Measurements from ENCODE around the gene TNS4. TPM values are rescaled to one million over a fixed set of nuclear protein-coding genes. Genes with fewer than 3 reads are reported as not detected.

The TNS4 gene
- total and polyA plus RNA-seq, 7 donors, result 1.2 to 6.9 (median 1.8) TPM; not detected in 4

DNA sequence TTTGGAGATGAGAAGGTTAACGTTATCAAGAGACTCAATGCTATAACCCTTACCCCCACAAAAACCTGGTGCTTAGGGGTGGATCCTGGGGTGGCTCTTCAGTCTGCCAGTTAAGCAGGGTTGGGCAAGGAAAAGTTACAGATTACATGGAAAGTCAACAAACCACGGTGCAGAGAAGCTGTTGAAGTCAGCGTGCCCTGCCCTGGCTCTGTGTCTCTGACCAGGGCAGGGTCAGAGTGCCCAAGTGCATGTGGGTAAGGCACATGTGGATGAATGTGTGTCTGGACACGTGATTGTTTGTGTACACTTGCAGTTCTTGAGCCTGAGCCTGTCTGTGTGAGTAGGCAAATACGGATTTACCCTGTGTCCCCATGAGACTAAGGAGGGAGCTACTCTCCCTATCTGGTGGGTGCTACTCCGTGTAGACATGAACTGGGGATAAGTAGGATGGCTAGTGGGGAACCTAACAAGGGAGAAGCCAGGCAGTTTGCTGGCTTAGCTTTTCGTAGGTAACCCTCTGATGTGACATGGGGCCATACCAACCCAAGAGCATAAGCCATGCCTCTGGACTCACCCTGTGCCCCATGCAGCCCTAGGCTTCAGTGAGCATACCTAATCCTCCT lies 52.7 kb downstream of the TNS4 start:
- H3K9me3 ChIP-seq, result no peaks in the 10 kb centered on the region
- peak overlapping the region in 3 of 4 donors; percentile 70 to 93 (median 89) for H3K4me3 ChIP-seq
- intact Hi-C loops (cut with DNase I), result no loop called here
- H3K27me3 ChIP-seq, result no peaks in the 10 kb centered on the region
- 11 to 48% methylated on average over 7 of the region's 7 CpGs for WGBS, 2 donors
- TF ChIP-seq POLR2AphosphoS5 (IDR thresholded peaks at IDR 0.05) (peak in 3 of 4 donors; percentile 39 to 69 (median 63)), POLR2A (IDR thresholded peaks at IDR 0.05) (peak in 1 of 2 donors; percentile 17), EP300 (IDR thresholded peaks at IDR 0.05) (no peak)
- TF ChIP-seq, protein P1, sequence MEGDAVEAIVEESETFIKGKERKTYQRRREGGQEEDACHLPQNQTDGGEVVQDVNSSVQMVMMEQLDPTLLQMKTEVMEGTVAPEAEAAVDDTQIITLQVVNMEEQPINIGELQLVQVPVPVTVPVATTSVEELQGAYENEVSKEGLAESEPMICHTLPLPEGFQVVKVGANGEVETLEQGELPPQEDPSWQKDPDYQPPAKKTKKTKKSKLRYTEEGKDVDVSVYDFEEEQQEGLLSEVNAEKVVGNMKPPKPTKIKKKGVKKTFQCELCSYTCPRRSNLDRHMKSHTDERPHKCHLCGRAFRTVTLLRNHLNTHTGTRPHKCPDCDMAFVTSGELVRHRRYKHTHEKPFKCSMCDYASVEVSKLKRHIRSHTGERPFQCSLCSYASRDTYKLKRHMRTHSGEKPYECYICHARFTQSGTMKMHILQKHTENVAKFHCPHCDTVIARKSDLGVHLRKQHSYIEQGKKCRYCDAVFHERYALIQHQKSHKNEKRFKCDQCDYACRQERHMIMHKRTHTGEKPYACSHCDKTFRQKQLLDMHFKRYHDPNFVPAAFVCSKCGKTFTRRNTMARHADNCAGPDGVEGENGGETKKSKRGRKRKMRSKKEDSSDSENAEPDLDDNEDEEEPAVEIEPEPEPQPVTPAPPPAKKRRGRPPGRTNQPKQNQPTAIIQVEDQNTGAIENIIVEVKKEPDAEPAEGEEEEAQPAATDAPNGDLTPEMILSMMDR (IDR thresholded peaks at IDR 0.05), result no peak
- peak overlapping the region; percentile 93 to 99 (median 95) for H3K27ac ChIP-seq
- peaks cover 11 to 19% (median 12%) of the 10 kb centered on the region in 4 donors for H3K36me3 ChIP-seq
- DNase-seq, result no peak
- H3K4me1 ChIP-seq, result peaks cover 0 to 84% (median 80%) of the 10 kb centered on the region in 4 donors

- peak; percentile 82 for DNase-seq
- Histone ChIP-seq H3K27me3 (no peaks in the 10 kb centered on the region), H3K4me3 (peak overlapping the region in 3 of 4 donors; percentile 70 to 93 (median 89)), H3K4me1 (peaks cover 0 to 79% (median 74%) of the 10 kb centered on the region in 4 donors), H3K36me3 (peaks cover 5 to 14% (median 7%) of the 10 kb centered on the region in 4 donors), H3K9me3 (no peaks in the 10 kb centered on the region), H3K27ac (peak overlapping the region; percentile 93 to 99 (median 95))
- intact Hi-C loops (cut with DNase I), result no loop called here
- WGBS, 2 donors, result 5 to 10% methylated on average over 8 of the region's 8 CpGs
- TF ChIP-seq POLR2A (IDR thresholded peaks at IDR 0.05), result no peak
- TF ChIP-seq EP300 (IDR thresholded peaks at IDR 0.05), result no peak
- TF ChIP-seq, protein P1 (IDR thresholded peaks at IDR 0.05), result no peak
- TF ChIP-seq POLR2AphosphoS5 (IDR thresholded peaks at IDR 0.05), result peak in 1 of 4 donors; percentile 6
Measured at GRCh38 chr17:40448213-40448638, 53.2 kb downstream of the TNS4 start.

DNA sequence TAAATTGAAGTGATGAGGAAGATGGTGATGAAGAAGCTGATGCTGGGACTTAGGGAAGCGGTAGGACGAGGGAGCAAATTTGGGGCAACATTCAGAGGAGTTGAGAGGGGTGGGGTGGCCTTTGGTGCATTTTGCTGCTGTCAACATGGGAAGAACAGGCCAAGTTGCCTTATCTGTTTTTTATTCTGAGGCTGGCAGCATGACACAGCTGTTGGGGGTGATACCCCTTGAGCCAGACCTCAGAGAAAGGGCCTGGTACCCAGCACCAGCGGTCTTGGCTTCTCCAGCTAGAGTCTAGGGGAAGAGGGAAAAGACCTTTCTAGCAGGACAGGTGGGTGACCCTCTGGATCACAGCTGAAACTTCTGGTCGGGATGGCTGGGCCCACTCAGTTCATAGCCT lies 53.6 kb downstream of the TNS4 start:
- Histone ChIP-seq H3K27me3 (no peaks in the 10 kb centered on the region), H3K4me3 (peak overlapping the region in 3 of 4 donors; percentile 70 to 93 (median 89))
- intact Hi-C loops (cut with DNase I), result no loop called here

DNA sequence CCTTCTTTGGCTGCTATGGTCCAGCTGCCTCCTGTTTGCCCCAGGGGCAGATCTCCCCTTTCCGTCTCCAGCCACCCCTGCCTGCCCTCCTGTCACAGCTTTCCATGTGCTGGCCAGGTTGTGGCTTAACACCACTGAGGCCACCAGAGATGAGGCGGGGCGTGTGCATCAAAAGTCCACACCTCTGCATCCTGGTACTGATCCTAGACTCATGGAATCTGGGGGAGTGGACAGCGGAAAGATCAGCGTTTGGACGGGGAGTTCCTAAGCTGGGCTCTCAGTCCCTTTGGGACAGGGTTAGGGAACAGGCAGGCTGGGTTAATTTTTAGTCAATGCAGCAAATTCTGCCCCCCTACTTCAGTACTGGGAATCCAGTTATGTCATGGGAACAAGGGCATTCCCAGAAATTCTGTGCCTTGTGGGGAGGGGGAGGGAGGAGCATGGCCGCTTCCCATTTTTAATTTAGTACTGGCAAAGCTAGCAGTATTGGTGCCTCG lies 54.2 kb downstream of the TNS4 start:
- 36 to 59% methylated on average over 8 of the region's 8 CpGs for WGBS, 2 donors
- H3K4me3 ChIP-seq, result peak overlapping the region; percentile 70 to 93 (median 84)
- TF ChIP-seq POLR2A (IDR thresholded peaks at IDR 0.05) (peak; percentile 9), EP300 (IDR thresholded peaks at IDR 0.05) (no peak), POLR2AphosphoS5 (IDR thresholded peaks at IDR 0.05) (peak in 3 of 4 donors; percentile 21 to 60 (median 40))
- TF ChIP-seq, protein P1 (IDR thresholded peaks at IDR 0.05), result no peak
- peaks cover 0 to 3% (median 0%) of the 10 kb centered on the region in 4 donors for H3K36me3 ChIP-seq
- DNase-seq, result peak; percentile 74
- H3K9me3 ChIP-seq, result no peaks in the 10 kb centered on the region
- H3K4me1 ChIP-seq, result peaks cover 0 to 76% (median 71%) of the 10 kb centered on the region in 4 donors
- no peaks in the 10 kb centered on the region for H3K27me3 ChIP-seq
- intact Hi-C loops (cut with DNase I), result no loop called here
- peak overlapping the region; percentile 93 to 99 (median 95) for H3K27ac ChIP-seq

More for the DNA sequence above, 53.6 kb downstream of the TNS4 start:
- no peak for DNase-seq
- Histone ChIP-seq H3K27ac (peak overlapping the region; percentile 93 to 99 (median 95)), H3K9me3 (no peaks in the 10 kb centered on the region), H3K4me1 (peaks cover 0 to 76% (median 71%) of the 10 kb centered on the region in 4 donors), H3K36me3 (peaks cover 1 to 9% (median 3%) of the 10 kb centered on the region in 4 donors)
- no peak for TF ChIP-seq EP300 (IDR thresholded peaks at IDR 0.05)
- no peak for TF ChIP-seq POLR2A (IDR thresholded peaks at IDR 0.05)
- no peak for TF ChIP-seq POLR2AphosphoS5 (IDR thresholded peaks at IDR 0.05)
- TF ChIP-seq, protein P1 (IDR thresholded peaks at IDR 0.05), result no peak
- 55 to 62% methylated on average over 4 of the region's 4 CpGs for WGBS, 2 donors

Data from sigmoid colon (tissue), 7 donors.